PC-9 (cell line): ENCODE measurements around the gene ANGPTL7.

Experiments used
- EZH2 ChIP-seq: fragments of 200-600 bp; sonication (generic); IDR thresholded peaks from 2 replicates; pipeline ENCODE4 v1.8.0; 2017; ENCODE audit warnings: antibody characterized with exemption, low read depth
- TF ChIP-seq, protein P1 (sequence below): fragments of 200-600 bp; sonication (generic); conservative IDR thresholded peaks from 2 replicates; pipeline ENCODE4 v1.6.1; 2017; ENCODE audit warnings: mixed run types, antibody characterized with exemption, mild to moderate bottlenecking, moderate library complexity

DNA sequence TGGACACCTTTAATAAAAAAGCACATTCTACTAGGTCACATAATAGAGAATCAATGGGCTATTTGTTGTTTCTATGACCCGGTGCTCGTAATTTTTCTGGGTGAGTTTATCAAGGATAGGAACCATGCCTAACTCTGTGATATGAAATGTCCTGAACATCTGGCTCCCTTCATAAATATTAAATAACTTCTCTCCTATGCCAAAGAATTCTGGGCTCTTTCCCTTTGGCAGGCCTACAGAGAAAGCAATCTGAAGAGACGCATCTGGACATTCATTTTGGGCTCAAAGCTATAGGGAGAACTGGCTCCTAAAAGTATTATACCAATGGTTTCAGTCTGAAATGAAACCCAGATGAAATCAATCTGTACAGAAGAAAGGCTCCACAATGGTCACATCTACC lies 38.8 kb upstream of the ANGPTL7 start:
- TF ChIP-seq, protein P1, sequence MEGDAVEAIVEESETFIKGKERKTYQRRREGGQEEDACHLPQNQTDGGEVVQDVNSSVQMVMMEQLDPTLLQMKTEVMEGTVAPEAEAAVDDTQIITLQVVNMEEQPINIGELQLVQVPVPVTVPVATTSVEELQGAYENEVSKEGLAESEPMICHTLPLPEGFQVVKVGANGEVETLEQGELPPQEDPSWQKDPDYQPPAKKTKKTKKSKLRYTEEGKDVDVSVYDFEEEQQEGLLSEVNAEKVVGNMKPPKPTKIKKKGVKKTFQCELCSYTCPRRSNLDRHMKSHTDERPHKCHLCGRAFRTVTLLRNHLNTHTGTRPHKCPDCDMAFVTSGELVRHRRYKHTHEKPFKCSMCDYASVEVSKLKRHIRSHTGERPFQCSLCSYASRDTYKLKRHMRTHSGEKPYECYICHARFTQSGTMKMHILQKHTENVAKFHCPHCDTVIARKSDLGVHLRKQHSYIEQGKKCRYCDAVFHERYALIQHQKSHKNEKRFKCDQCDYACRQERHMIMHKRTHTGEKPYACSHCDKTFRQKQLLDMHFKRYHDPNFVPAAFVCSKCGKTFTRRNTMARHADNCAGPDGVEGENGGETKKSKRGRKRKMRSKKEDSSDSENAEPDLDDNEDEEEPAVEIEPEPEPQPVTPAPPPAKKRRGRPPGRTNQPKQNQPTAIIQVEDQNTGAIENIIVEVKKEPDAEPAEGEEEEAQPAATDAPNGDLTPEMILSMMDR, result no peak
- no peak for TF ChIP-seq EZH2
